ENCODE data around the gene ACAN.

The ACAN gene

DNA sequence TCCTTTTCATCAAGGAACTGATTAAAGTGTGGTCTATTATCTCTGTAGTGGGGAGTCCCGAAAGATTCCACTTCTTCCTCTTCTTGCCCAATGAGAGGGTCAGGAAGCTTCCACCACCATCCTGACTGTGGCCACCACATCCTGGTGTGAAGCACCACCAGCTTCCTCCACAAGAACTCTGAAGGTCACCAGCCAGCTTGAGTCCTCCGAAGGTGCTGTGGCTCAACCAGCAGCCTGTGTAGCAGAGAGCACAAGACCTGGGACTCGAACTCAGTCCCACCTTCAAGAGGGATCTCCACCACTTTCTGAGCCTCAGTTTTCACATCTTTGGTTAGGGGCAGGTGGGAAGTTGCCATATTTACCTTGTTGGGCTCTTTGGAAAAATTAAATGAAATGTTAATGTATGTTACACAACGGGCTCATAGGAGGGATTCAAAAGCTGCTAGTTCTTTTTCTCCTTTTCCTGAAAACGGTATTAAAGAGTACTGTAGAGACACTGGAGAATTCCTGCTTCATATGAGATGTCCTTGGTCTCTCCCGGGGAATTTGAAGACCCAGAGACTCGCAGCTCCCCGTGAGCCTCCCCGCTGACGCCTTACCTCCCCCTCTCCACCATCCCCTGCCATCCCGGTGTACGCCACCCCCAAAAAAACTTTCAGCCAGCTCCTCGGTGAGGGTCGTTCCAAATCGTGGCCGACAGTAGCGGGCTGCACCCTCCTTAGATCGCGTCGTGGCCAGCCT lies 816 bp upstream of the ACAN start:
- no peak overlapping the region for H3K4me3 ChIP-seq (replicated peaks; ENCODE audit: insufficient read depth, low read length)
- peaks cover 51% of the 10 kb centered on the region for H3K27me3 ChIP-seq (ENCODE audit: insufficient read depth, poor library complexity, severe bottlenecking)
- no peak for DNase-seq (ENCODE audit: low read depth in 1 of 2, low spot score in 1 of 2)
- no peak for TF ChIP-seq GABPA (IDR thresholded peaks at IDR 0.05; ENCODE audit: low read depth)
- TF ChIP-seq, protein P1, sequence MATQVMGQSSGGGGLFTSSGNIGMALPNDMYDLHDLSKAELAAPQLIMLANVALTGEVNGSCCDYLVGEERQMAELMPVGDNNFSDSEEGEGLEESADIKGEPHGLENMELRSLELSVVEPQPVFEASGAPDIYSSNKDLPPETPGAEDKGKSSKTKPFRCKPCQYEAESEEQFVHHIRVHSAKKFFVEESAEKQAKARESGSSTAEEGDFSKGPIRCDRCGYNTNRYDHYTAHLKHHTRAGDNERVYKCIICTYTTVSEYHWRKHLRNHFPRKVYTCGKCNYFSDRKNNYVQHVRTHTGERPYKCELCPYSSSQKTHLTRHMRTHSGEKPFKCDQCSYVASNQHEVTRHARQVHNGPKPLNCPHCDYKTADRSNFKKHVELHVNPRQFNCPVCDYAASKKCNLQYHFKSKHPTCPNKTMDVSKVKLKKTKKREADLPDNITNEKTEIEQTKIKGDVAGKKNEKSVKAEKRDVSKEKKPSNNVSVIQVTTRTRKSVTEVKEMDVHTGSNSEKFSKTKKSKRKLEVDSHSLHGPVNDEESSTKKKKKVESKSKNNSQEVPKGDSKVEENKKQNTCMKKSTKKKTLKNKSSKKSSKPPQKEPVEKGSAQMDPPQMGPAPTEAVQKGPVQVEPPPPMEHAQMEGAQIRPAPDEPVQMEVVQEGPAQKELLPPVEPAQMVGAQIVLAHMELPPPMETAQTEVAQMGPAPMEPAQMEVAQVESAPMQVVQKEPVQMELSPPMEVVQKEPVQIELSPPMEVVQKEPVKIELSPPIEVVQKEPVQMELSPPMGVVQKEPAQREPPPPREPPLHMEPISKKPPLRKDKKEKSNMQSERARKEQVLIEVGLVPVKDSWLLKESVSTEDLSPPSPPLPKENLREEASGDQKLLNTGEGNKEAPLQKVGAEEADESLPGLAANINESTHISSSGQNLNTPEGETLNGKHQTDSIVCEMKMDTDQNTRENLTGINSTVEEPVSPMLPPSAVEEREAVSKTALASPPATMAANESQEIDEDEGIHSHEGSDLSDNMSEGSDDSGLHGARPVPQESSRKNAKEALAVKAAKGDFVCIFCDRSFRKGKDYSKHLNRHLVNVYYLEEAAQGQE (IDR thresholded peaks at IDR 0.05; ENCODE audit: insufficient replicate concordance, low read depth), result no peak
- TF ChIP-seq CTCF (IDR thresholded peaks at IDR 0.05; ENCODE audit: insufficient read depth, low read length), result no peak
- no peak for TF ChIP-seq SPI1 (IDR thresholded peaks at IDR 0.05; ENCODE audit: borderline replicate concordance, low read depth)
- no peak for TF ChIP-seq POLR2AphosphoS5 (IDR thresholded peaks at IDR 0.05; ENCODE audit: low read depth)
- no peak overlapping the region for H3K27ac ChIP-seq (replicated peaks)

- Histone ChIP-seq H3K4me3 (replicated peaks; ENCODE audit: insufficient read depth, low read length) (no peak overlapping the region), H3K27ac (replicated peaks) (no peak overlapping the region), H3K27me3 (ENCODE audit: insufficient read depth, poor library complexity, severe bottlenecking) (peaks cover 49% of the 10 kb centered on the region)
- TF ChIP-seq, protein P1 (IDR thresholded peaks at IDR 0.05; ENCODE audit: insufficient replicate concordance, low read depth), result no peak
- TF ChIP-seq SPI1 (IDR thresholded peaks at IDR 0.05; ENCODE audit: borderline replicate concordance, low read depth), result no peak
- no peak for TF ChIP-seq GABPA (IDR thresholded peaks at IDR 0.05; ENCODE audit: low read depth)
- no peak for DNase-seq (ENCODE audit: low read depth in 1 of 2, low spot score in 1 of 2)
These were observed 320 bp upstream of the ACAN start for GRCh38 chr15:88802991-88803240.

- peaks cover 45% of the 10 kb centered on the region for H3K27me3 ChIP-seq (ENCODE audit: insufficient read depth, poor library complexity, severe bottlenecking)
- no peak for TF ChIP-seq GABPA (IDR thresholded peaks at IDR 0.05; ENCODE audit: low read depth)
- no peak for TF ChIP-seq POLR2AphosphoS5 (IDR thresholded peaks at IDR 0.05; ENCODE audit: low read depth)
- no peak for TF ChIP-seq SPI1 (IDR thresholded peaks at IDR 0.05; ENCODE audit: borderline replicate concordance, low read depth)
- TF ChIP-seq CTCF (IDR thresholded peaks at IDR 0.05; ENCODE audit: insufficient read depth, low read length), result no peak
- TF ChIP-seq, protein P1 (IDR thresholded peaks at IDR 0.05; ENCODE audit: insufficient replicate concordance, low read depth), result no peak
- H3K4me3 ChIP-seq (replicated peaks; ENCODE audit: insufficient read depth, low read length), result no peak overlapping the region
- H3K27ac ChIP-seq (replicated peaks), result no peak overlapping the region
- no peak for DNase-seq (ENCODE audit: low read depth in 1 of 2, low spot score in 1 of 2)
These were observed 648 bp downstream of the ACAN start for GRCh38 chr15:88803920-88804247.
